ENCODE results near the gene SMU1. TPM values are rescaled to one million over a fixed set of nuclear protein-coding genes. Genes with fewer than 3 reads are reported as not detected.

SMU1 gene
- total and polyA plus RNA-seq, 2 donors (not counting 1 experiment from before 2014, with no cell fraction given), result 19.1 to 31.0 TPM

DNA sequence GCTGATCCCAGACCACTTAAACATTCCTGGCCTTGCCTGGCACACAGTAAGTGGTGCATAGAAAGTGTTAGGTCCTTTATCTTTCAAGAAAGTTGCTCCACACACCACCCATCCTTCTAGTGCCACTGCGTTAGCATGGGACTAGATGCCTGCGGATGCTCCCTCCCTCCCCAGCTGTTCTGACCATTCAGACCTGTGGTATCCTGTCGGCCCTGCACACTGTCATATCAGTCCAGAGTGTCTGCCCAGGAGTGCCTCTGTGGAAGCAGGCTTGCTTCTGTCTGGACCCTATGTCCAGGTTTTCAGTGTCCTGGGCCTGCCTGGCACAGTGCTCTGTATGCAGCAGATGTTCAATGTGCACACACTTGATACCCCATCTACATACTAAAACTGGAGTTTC is 38.3 kb upstream of the SMU1 start:
- Histone ChIP-seq H4K20me1 (ENCODE audit: control insufficient read depth, extremely low read depth, insufficient read depth, low read length) (no peaks in the 10 kb centered on the region), H3K4me2 (ENCODE audit: extremely low read depth, insufficient read depth, low read length) (no peak overlapping the region), H3K4me3 (replicated peaks in 1 of 4; ENCODE audit: control extremely low read depth in 1 of 4, insufficient read depth in 1 of 4, low read depth in 3 of 4, low read length in 4 of 4) (no peak overlapping the region), H3K27ac (ENCODE audit: insufficient read depth, low read length) (no peak overlapping the region), H2AFZ (ENCODE audit: low read length) (no peak overlapping the region), H3K9ac (ENCODE audit: insufficient read depth, low read length) (no peak overlapping the region), H3K27me3 (ENCODE audit: control insufficient read depth, insufficient read depth, low read length) (no peaks in the 10 kb centered on the region), H3K36me3 (ENCODE audit: control insufficient read depth, insufficient read depth, low read length) (peaks cover 13% of the 10 kb centered on the region), H3K79me2 (ENCODE audit: control insufficient read depth, insufficient read depth, low read length) (no peaks in the 10 kb centered on the region), H3K4me1 (ENCODE audit: control insufficient read depth, extremely low read depth, insufficient read depth, low read length) (peaks cover 11% of the 10 kb centered on the region), H3K9me3 (ENCODE audit: control insufficient read depth, insufficient read depth, low read depth, low read length) (no peaks in the 10 kb centered on the region)
- no peak for DNase-seq (ENCODE audit: low read depth in 2 of 2)
- TF ChIP-seq, protein P1, sequence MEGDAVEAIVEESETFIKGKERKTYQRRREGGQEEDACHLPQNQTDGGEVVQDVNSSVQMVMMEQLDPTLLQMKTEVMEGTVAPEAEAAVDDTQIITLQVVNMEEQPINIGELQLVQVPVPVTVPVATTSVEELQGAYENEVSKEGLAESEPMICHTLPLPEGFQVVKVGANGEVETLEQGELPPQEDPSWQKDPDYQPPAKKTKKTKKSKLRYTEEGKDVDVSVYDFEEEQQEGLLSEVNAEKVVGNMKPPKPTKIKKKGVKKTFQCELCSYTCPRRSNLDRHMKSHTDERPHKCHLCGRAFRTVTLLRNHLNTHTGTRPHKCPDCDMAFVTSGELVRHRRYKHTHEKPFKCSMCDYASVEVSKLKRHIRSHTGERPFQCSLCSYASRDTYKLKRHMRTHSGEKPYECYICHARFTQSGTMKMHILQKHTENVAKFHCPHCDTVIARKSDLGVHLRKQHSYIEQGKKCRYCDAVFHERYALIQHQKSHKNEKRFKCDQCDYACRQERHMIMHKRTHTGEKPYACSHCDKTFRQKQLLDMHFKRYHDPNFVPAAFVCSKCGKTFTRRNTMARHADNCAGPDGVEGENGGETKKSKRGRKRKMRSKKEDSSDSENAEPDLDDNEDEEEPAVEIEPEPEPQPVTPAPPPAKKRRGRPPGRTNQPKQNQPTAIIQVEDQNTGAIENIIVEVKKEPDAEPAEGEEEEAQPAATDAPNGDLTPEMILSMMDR (conservative IDR thresholded peaks at IDR 0.05 in 1 of 2, IDR thresholded peaks at IDR 0.05 in 1 of 2; ENCODE audit: low read depth in 1 of 2, low read length in 2 of 2), result no peak
- no peak for TF ChIP-seq EZH2 (IDR thresholded peaks at IDR 0.05; ENCODE audit: low read length, missing control alignments)

GRCh38 chr9:33113799-33114547 is 37.5 kb upstream of the SMU1 start:
- Histone ChIP-seq H3K4me3 (replicated peaks in 1 of 4; ENCODE audit: control extremely low read depth in 1 of 4, insufficient read depth in 1 of 4, low read depth in 3 of 4, low read length in 4 of 4) (no peak overlapping the region), H4K20me1 (ENCODE audit: control insufficient read depth, extremely low read depth, insufficient read depth, low read length) (no peaks in the 10 kb centered on the region), H3K9me3 (ENCODE audit: control insufficient read depth, insufficient read depth, low read depth, low read length) (no peaks in the 10 kb centered on the region), H3K4me1 (ENCODE audit: control insufficient read depth, extremely low read depth, insufficient read depth, low read length) (peaks cover 11% of the 10 kb centered on the region), H3K9ac (ENCODE audit: insufficient read depth, low read length) (no peak overlapping the region), H3K4me2 (ENCODE audit: extremely low read depth, insufficient read depth, low read length) (no peak overlapping the region), H2AFZ (ENCODE audit: low read length) (no peak overlapping the region), H3K36me3 (ENCODE audit: control insufficient read depth, insufficient read depth, low read length) (peaks cover 13% of the 10 kb centered on the region), H3K79me2 (ENCODE audit: control insufficient read depth, insufficient read depth, low read length) (no peaks in the 10 kb centered on the region), H3K27me3 (ENCODE audit: control insufficient read depth, insufficient read depth, low read length) (no peaks in the 10 kb centered on the region), H3K27ac (ENCODE audit: insufficient read depth, low read length) (no peak overlapping the region)
- no peak for DNase-seq (ENCODE audit: low read depth in 2 of 2)
- TF ChIP-seq, protein P1 (conservative IDR thresholded peaks at IDR 0.05 in 1 of 2, IDR thresholded peaks at IDR 0.05 in 1 of 2; ENCODE audit: low read depth in 1 of 2, low read length in 2 of 2), result no peak
- no peak for TF ChIP-seq EZH2 (IDR thresholded peaks at IDR 0.05; ENCODE audit: low read length, missing control alignments)

DNA sequence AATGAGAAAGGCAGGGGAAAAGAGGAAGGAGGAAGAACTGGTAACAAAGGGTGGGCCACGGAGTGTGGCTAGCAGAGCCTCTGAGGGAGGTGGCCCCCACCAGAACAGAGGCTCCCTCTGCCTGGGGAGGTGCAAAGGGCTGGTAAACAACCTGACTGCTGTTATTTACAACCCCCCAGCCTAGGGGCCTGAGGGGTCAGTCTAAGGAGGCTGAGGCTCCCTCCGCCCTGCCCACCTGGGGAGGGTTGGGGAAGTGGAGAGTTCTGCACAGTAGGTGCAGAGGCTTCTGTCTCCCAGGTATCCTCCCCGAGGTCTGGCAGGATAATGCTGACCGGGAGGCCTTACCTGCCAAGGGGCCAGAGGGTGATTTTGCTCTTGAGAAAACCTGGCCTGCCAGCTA is 35.6 kb upstream of the SMU1 start:
- Histone ChIP-seq H3K4me2 (ENCODE audit: extremely low read depth, insufficient read depth, low read length) (no peak overlapping the region), H3K9ac (ENCODE audit: insufficient read depth, low read length) (no peak overlapping the region), H4K20me1 (ENCODE audit: control insufficient read depth, extremely low read depth, insufficient read depth, low read length) (no peaks in the 10 kb centered on the region)

More for the DNA sequence above, 35.6 kb upstream of the SMU1 start:
- no peaks in the 10 kb centered on the region for H3K79me2 ChIP-seq (ENCODE audit: control insufficient read depth, insufficient read depth, low read length)
- H2AFZ ChIP-seq (ENCODE audit: low read length), result no peak overlapping the region
- H3K27ac ChIP-seq (ENCODE audit: insufficient read depth, low read length), result no peak overlapping the region
- DNase-seq (ENCODE audit: low read depth in 2 of 2), result no peak
- TF ChIP-seq, protein P1 (conservative IDR thresholded peaks at IDR 0.05 in 1 of 2, IDR thresholded peaks at IDR 0.05 in 1 of 2; ENCODE audit: low read depth in 1 of 2, low read length in 2 of 2), result no peak
- no peak for TF ChIP-seq EZH2 (IDR thresholded peaks at IDR 0.05; ENCODE audit: low read length, missing control alignments)
- H3K9me3 ChIP-seq (ENCODE audit: control insufficient read depth, insufficient read depth, low read depth, low read length), result no peaks in the 10 kb centered on the region
- no peak overlapping the region for H3K4me3 ChIP-seq (replicated peaks in 1 of 4; ENCODE audit: control extremely low read depth in 1 of 4, insufficient read depth in 1 of 4, low read depth in 3 of 4, low read length in 4 of 4)
- H3K27me3 ChIP-seq (ENCODE audit: control insufficient read depth, insufficient read depth, low read length), result no peaks in the 10 kb centered on the region
- H3K36me3 ChIP-seq (ENCODE audit: control insufficient read depth, insufficient read depth, low read length), result peaks cover 13% of the 10 kb centered on the region
- H3K4me1 ChIP-seq (ENCODE audit: control insufficient read depth, extremely low read depth, insufficient read depth, low read length), result peaks cover 11% of the 10 kb centered on the region
